Brain microvascular endothelial cell (primary cell): ENCODE data around the gene SHISA7.

ENCODE experiments used
- DNase-seq: peaks from one replicate; pipeline ENCODE4 v3.0.0-alpha.2; 2020
- H3K27ac ChIP-seq: fragments of 250-450 bp; sonication (Bioruptor Pico); 2 replicates; pipeline ENCODE4 v1.5.1; 2020; ENCODE audit warnings: mild to moderate bottlenecking, moderate library complexity
- H3K27me3 ChIP-seq: fragments of 250-450 bp; sonication (Bioruptor Pico); replicated peaks from 2 replicates; pipeline ENCODE4 v1.5.1; 2020; ENCODE audit warnings: mild to moderate bottlenecking
- H3K36me3 ChIP-seq: fragments of 250-450 bp; sonication (Bioruptor Pico); replicated peaks from 2 replicates; pipeline ENCODE4 v1.5.1; 2020; ENCODE audit warnings: mild to moderate bottlenecking
- H3K4me3 ChIP-seq: 2 replicates; pipeline ENCODE4 v1.5.1; 2011; ENCODE audit warnings: low read depth, mild to moderate bottlenecking, control low read depth, low read length, moderate library complexity
- in situ Hi-C: cut with HindIII; loops from 2 replicates; pipeline ENCODE4 v1.10.0; 2017; ENCODE audit warnings: low sequenced_read_pairs, low pct_ligation_motif_present
- TF ChIP-seq, protein P1 (sequence below): IDR thresholded peaks from 2 replicates; pipeline ENCODE4 v1.5.1; 2011; ENCODE audit warnings: low read depth, mild to moderate bottlenecking, moderate library complexity, low read length, control low read depth, inconsistent platforms; ENCODE audit errors: missing control alignments

Gene SHISA7

DNA sequence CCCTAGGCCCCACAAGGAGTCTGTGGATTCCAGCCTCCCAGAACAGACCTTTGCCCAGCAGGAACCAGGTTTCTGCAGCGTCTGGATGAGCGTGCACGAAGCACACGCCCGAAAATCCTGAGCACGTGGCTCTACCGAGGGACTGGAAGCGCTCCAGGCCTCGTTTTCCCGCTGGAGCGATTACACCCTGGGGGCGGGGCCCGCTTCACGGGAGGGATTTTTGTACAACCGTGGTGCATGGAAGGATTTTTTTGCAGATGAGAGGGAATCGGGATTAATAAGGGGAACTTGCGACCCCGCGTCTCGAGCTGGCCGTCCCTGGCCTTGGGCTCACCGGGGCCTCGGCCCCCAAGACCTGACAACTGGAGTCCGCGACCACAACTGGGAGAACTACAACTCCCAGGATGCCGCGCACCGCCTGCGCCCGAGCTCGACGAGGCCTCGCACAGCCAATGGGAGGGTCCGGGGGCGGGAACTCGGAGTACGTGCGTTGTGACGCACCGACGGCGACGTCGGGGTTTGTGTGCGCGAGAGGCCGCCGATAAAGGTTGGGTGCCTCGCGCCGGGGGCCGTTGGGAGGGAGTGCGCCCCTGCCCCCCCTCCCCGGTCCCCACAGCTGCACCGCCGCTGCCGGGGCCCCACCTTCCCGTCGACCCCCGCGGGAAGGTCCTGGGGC lies 33.1 kb upstream of the SHISA7 start, which contains the start of gene ZNF628:
Gene ZNF628 (plus strand): TSS at position 518 of the 676 bp plus-strand sequence. CDS start 3,294 bp downstream, outside the sequence.
- in situ Hi-C loops: no loop called here
- Histone ChIP-seq H3K4me3 (peak within 1 kb of the TSS; percentile 67), H3K36me3 (no peaks in the 10 kb centered on the region), H3K27me3 (no peaks in the 10 kb centered on the region), H3K27ac (peak within 1 kb of the TSS; percentile 70)
- DNase-seq: peak; percentile 97
- TF ChIP-seq, protein P1, sequence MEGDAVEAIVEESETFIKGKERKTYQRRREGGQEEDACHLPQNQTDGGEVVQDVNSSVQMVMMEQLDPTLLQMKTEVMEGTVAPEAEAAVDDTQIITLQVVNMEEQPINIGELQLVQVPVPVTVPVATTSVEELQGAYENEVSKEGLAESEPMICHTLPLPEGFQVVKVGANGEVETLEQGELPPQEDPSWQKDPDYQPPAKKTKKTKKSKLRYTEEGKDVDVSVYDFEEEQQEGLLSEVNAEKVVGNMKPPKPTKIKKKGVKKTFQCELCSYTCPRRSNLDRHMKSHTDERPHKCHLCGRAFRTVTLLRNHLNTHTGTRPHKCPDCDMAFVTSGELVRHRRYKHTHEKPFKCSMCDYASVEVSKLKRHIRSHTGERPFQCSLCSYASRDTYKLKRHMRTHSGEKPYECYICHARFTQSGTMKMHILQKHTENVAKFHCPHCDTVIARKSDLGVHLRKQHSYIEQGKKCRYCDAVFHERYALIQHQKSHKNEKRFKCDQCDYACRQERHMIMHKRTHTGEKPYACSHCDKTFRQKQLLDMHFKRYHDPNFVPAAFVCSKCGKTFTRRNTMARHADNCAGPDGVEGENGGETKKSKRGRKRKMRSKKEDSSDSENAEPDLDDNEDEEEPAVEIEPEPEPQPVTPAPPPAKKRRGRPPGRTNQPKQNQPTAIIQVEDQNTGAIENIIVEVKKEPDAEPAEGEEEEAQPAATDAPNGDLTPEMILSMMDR: no peak

- H3K27ac ChIP-seq: no peak overlapping the region
- DNase-seq: no peak
- H3K4me3 ChIP-seq: no peak overlapping the region
- no peaks in the 10 kb centered on the region for H3K27me3 ChIP-seq
- TF ChIP-seq, protein P1: no peak
- no peaks in the 10 kb centered on the region for H3K36me3 ChIP-seq
- in situ Hi-C loops: no loop called here
Measured at GRCh38 chr19:55474269-55475265, 31.5 kb upstream of the SHISA7 start.

DNA sequence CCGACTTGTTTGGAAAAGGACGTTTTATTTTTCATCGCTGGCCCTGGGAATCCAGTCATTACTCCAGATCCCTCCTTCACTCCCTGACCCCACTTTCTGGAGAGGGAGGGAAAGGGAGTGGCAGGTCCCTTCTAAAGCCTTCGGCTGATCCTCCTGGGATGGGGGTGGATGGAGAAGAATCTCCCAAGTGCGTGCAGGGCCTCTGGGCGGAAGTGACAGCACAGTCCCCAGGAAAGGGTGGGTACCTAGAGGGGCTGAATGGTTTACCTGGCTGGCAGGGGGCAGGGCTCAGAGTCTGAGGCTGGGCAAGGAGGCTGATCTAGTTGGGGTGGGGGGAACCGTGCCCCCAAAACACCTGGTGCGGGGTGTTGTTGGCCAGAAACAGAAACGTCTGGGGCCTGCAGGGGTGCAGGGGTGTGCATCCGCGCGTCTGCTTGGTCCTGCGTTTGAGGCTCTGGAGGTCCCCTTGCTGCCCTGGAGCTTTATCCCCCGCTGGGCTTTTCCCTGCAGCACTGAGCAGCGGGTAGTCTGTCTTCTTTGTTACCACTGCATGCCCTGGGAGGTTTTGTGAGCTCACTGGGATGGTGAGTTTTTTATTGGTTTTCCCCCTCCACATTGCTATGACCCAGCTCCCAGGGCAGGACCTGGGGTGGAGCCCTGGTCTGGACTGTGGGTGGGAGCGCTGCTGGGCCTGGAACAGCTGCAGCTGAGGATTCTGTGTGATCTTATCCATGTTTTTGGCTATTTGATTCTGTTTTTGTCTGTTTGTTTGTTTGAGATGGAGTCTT lies 30.3 kb upstream of the SHISA7 start:
- Histone ChIP-seq H3K4me3 (no peak overlapping the region), H3K27ac (no peak overlapping the region), H3K27me3 (no peaks in the 10 kb centered on the region), H3K36me3 (no peaks in the 10 kb centered on the region)
- DNase-seq: no peak
- TF ChIP-seq, protein P1: no peak
- in situ Hi-C loops: no loop called here

DNA sequence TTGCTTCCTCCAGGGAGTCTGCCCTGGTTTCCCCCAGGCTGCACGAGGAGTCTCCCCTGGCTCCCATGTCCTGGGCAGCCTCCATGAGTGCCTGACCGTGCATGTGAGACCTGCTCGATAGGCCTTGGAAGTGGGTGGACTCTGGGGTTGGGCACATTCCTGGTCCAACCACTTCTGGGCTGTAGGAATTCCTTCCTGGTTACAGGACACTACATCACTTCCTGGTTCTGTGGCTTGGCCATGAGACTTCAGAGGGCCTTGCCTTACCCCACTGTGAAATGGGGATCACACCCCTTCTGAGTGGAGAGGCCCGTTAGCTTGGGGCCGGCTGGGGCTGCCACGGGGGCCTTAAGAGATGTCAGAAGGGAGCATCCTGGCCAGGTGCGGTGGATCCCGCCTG lies 29.4 kb upstream of the SHISA7 start:
- in situ Hi-C loops: no loop called here
- no peaks in the 10 kb centered on the region for H3K36me3 ChIP-seq
- no peaks in the 10 kb centered on the region for H3K27me3 ChIP-seq
- peak; percentile 68 for DNase-seq
- no peak overlapping the region for H3K4me3 ChIP-seq
- no peak overlapping the region for H3K27ac ChIP-seq
- TF ChIP-seq, protein P1: no peak

- H3K4me3 ChIP-seq: no peak overlapping the region
- H3K36me3 ChIP-seq: no peaks in the 10 kb centered on the region
- in situ Hi-C loops: no loop called here
- no peak overlapping the region for H3K27ac ChIP-seq
- TF ChIP-seq, protein P1: no peak
- DNase-seq: no peak
- no peaks in the 10 kb centered on the region for H3K27me3 ChIP-seq
Measured at GRCh38 chr19:55471266-55471665, 28.2 kb upstream of the SHISA7 start.
